Forelimb muscle (tissue), 1 donor: ENCODE results near the gene STS. TPM values are rescaled to one million over a fixed set of nuclear protein-coding genes. Genes with fewer than 3 reads are reported as not detected.
"Not testable (repeated sequence)": the region's sequence is repeated elsewhere in the genome, so short reads cannot be mapped to it uniquely, and the experiment has no call there.

Experiments used
- DNase-seq: peaks from one replicate; pipeline ENCODE4 v3.0.0-alpha.2; 2013; ENCODE audit warnings: low read depth
- polyA plus RNA-seq: library from polyadenylated mRNA; unstranded; fragments of 120-200 nt; gene quantifications from one replicate; pipeline ENCODE4 v1.2.1, GENCODE V29; 2013; ENCODE audit not compliant: insufficient read length

Gene STS
- polyA plus RNA-seq, 1 donor = 15.3 TPM

- DNase-seq = no peak
Observed at GRCh38 chrX:7139202-7140081, 8.1 kb upstream of the STS start.

- no peak for DNase-seq
Observed at GRCh38 chrX:7143076-7143475, 4.4 kb upstream of the STS start.

DNA sequence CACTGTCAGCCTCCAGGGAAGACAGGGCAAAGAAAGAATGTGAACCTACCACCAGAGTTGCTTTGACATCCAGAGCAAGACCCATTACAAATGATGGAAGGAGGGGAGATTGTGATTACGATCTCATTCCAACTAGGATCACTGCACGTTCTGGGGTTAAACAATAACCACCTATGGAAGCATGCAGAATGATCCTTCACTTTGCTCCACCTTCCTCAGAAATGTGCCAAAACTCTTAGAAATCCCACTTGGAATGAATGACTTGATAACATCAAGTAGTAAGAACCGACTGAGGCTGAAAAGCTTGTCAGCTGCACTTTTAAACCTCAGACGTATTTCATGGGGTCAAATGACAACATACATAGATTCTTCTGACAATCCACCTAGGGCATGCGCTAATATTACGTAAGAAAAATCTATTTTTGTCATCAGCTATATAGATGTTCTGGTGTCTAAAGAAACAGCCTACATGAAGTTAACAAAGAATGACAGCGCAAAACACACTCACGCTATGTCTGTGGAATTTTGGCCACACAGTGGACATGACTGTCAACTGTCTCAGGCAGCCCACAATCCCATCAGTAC, 3.5 kb upstream of the STS start:
- DNase-seq = no peak

- DNase-seq = no peak
Observed at GRCh38 chrX:7145454-7145853, 2.1 kb upstream of the STS start.

DNA sequence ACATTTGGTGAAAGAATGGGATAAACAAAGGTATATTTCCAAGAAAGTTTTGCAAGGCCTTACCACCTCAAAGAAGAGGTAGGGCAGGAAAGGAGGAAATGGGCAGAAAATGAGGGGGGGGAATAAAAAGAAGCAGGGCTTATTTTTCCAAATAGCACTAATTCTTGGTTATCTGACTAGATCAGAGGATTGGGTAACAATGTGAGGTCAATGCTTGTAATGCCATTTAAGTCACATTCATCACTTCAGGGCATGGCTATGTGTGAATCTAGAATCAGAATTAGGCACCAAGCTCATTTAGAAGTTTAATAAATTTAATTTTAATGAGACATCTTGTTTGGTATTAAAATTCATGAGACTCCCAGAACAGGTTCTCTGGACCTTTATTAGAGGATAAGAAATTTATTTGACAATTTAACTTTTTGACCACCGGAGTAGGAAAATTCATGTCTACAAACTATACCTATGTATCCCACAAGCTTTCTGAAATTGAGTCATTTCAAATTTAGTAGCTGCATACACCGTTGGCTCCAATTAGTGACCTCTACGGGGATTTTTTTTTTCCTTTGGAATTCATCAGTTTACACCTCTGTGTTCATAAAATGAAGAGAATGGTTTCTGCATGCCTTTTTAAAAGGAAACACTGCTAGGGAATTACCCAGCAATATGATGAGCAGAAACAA, 1.4 kb upstream of the STS start:
- DNase-seq = no peak

GRCh38 chrX:7146703-7147412, 654 bp upstream of the STS start:
- no peak for DNase-seq

DNA sequence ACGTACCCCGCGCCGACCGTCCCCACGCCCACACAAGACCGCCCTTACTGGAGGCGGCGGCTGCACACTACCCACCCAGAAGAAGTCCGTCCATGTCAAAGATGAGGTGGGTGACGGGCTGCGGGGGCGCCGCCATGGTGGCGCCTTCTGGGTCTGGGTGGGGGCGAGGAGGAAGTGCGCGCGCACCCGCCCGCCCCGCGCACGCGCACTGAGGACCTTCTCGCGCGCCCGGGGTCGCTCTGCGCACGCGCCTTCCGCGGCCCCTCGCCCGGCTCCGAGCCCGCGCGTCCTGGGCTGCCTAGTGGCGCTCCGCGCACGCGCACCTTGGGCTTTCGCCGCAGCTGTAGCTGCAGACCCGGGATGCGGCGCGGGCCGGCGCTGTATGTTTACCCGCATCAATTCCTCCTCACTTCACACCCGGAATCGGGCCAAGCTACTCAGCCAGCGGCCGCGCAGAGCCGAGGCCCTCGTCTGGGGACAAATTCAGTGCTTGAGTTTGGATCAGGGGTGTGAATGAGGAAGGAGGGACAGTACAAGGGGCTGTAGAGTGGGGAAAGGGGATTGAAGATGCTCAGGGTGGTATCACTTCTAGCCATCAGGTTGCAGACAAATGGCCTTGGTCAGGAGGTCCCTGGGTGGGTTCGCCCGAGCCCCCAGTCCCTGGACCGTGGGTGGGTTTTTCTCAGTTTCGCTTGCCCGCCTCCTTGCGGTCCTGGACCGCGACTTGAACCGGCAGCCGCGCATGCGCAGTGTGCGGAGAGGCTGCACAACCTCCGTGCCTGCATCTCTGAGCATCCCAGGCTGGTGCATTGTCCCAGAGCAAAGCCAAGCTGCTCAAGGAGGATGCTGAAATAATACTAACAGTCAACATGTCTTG, 704 bp downstream of the STS start, which contains the start of gene PUDP:
TSS of gene PUDP (minus strand) at position 176 of the 877 bp plus-strand sequence. CDS start at position 136, 40 bp downstream.
- DNase-seq = peak; percentile 85

- no peak for DNase-seq
Observed at GRCh38 chrX:7149411-7149810, 1.9 kb downstream of the STS start.

- no peak for DNase-seq
Observed at GRCh38 chrX:7153231-7153630, 5.7 kb downstream of the STS start.

DNA sequence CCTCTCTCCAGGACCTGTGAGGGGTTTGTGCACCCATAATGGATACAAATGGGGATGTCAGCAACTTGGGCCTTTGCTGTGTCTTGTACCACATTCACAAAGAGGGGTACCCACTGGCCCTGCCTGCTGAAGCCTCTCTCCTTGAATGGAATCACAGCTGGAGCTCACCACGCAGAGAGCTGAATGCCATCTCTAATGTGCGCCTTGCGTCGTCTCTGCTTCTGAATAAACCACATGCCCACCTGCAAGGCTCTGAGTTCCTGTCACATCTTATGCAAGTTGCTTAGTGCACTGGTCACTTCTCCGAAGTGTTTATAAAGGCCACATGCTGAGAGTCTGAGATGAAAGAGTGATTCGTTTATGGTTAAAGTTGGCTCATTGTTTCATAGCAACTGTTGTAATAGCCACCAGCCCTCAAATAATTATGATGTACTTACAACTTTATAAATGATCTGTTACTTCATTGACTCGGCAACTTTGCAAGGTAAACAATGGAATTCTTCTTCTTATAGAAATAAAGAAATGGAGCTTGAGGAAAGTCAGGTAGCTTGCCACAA, 6.6 kb downstream of the STS start:
- DNase-seq = no peak

DNA sequence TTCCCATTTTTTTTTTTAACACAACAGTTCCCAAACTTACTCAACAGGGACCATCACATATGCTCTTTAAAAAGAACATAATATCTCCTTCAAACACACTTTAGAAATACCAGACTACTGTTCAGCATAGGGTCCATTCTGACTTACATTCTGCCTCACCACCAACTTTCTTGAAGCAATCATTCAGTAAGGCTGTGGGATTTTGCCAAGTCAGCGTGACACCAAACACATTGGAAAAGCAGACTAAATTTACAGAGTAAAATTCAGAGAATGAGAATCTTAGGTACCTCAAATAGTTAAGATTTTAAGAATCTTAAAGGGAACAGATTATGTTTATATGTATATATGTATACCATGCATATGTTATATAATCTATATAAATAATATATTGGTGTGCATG, 7.7 kb downstream of the STS start:
- no peak for DNase-seq

- DNase-seq = no peak
Observed at GRCh38 chrX:7156879-7157278, 9.4 kb downstream of the STS start.

DNA sequence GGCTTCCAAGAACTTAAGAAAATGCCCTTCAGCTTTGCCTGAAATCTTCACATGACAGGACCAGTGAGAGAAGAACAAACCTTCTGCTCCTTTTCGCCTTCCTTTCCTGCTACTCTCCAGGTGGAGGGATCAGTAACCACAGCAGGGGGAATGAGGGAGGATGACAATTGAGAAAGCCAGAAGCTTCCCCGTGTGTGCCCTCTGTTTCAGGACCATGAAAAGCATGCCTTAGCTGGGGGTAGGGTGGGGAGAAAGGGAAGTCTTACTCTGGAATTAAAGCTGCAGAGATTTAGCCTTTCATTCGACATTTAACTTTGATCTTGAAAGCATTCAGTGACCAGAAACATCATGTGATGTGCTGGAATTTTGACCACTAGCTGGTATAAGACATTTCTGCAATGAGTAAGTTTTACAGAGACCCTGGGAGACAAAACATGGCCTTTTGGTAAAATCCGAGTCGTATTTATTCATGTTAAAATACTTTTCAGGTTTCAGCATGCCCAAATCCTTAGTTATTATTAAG, 11.0 kb downstream of the STS start:
- no peak for DNase-seq

GRCh38 chrX:7159149-7159861, 11.8 kb downstream of the STS start:
- no peak for DNase-seq

- no peak for DNase-seq
Observed at GRCh38 chrX:7163146-7163677, 15.7 kb downstream of the STS start.

DNA sequence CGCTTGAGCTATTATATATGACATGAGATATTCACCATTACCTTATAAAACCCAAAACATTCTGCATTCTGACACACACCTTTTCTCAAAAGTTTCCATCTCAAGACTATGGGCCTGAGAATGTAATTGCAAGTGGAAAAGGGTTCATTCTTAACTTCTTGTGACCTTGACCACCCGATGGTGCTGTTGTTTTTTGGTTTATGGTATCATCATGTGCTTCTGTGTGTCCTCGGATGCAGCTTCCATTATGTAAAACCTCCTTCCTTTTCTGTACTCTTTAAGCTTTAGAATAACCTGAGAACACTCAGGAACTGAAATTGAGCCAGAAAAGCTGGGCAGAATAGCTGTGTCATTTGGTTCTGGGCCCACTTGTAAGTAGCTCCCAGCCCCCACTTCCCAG, 16.7 kb downstream of the STS start:
- DNase-seq = no peak

DNA sequence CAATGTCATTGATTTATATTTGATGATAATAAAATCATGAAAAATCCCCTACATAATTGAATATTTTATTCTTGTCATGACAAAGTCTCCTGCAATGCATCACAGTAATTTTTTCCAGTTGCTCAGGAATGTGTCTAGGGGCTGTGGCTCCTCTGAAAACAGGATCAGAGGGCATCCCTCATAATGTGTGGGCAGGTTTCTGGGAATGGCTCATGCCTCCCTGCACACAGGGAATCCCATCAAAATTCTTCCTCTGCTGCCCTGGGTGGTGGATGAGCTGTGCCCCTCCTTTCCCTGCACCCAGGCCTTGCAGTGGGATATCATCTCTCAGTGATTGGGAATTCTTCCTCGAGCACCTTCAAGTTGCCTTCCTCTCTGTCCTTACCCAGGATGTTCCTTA, 20.9 kb downstream of the STS start:
- DNase-seq = no peak

- DNase-seq = no peak
Observed at GRCh38 chrX:7169627-7170026, 22.1 kb downstream of the STS start.

DNA sequence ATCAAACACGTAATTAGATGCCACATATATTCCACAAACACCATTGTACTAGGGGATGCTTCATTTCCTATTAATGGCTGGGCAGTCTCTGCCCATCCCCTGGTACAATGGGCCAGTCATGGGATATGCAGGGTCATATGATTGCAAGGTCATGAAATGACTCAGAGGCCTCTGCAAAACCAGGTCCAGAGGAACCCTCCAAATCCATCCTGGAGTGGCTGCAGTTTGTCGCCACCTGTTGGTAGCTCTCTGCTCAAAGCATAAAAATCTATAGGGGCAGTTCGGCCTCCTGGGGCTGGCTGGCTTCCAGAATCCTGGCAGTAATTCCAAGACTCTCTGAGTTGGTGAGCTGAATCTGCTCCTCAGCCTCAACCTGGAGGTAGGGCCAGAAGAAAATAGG, 23.4 kb downstream of the STS start:
- DNase-seq = no peak

- DNase-seq = not testable (repeated sequence)
Observed at GRCh38 chrX:7178859-7179258, 31.3 kb downstream of the STS start.
